Purkinje cell (primary cell): ENCODE measurements around the gene CLCN5. TPM values are rescaled to one million over a fixed set of nuclear protein-coding genes. Genes with fewer than 3 reads are reported as not detected.

Experiments
- polyA plus RNA-seq: library from polyadenylated mRNA; unstranded; fragments of >200 nt; fragmentation: Nextera tagmentation; gene quantifications from 2 replicates; pipeline ENCODE4 v1.2.1, GENCODE V29; 2014

The CLCN5 gene
- 0.36 and 0.38 TPM in 2 replicates for polyA plus RNA-seq

DNA sequence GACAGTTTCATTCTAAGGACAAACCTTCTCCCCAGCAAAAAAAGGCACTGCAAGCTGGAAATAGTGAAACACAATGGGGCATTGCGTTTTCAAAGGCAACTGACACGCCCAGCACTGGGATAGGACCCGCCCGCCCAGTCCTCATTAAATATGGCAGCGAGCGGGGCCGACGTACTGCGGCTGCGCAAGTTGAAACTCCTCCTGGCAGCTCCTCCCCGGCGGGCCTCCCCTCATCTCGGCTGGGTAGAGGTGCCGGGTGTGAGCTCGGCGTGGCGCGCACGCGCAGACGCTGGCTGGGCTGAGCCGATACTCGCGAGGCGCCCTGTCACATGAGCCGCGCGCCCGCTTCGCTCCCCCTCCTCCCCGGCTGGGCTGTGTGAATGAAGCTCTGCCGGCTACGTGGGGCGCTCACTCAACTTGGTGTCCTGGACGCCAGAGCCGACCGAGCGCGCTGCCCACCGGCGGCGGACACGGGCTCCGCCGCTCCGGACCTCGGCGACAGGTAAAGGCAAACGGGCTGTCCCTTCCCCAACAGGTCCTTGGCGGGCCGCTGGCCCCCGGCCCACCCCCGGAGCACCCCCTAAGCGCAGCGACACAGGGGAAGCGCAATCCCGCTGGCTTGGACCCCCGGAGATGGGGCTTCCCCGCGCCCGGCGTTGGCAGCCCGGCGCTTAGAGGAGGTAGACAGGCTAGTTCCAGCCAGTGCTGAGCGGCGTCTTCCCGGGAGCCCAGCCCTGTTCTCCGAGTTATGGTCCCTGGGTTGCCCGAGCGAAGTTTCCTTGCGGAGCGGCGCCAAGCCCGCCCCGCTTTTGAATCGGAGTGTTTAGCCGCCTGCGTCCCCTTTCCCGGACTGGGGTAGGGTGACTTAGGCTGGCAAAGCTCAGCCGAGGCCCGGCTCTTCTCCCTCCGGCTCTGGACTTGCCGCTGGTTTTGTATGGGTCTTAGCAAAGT lies at the start of gene CLCN5:
CLCN5 (plus strand) TSS at position 306 of the 951 bp plus-strand sequence. CDS start 2,703 bp downstream, outside the sequence.

DNA sequence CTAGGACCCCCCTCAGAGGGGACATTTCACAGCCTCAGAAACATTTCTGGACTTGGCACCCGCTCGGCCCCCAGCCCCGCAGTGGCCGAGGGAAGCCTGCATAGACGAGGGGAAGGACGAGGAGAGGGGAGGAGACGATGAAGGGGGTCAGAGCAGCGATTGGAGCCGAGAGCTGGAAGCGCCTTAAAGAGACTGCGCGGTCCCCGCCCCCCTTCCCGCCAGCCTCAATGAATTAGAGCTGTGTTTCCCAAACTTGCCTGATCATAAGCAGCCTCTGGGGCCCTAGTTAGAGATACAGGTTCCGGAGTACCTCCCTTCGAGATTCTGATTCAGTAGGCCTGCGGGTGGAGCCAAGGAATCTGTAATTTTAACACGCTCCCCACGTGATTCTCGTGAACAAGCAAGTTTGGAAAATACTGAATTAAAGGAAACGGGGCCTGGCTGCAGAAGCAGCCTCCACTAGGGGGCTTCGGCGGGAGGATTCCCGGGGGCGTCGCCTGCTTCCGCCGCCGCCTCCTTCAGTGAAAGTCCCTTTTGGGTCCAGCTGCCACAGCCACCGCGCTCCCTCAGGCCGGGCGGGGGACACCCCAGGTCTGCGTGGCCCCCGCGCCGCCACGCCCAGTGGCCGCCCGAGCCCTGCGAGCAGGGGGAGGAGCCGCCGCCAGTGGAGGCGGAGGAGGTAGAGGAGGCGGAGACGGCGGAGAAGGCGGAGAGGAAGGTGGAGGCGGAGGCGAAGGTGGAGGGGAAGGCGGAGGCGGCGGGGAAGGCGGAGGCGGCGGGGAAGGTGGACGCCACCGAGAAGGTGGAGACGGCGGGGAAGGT lies 43.4 kb upstream of the CLCN5 start, which contains the start of gene USP27X:
USP27X (plus strand) TSS at position 651 of the 822 bp plus-strand sequence. CDS start 824 bp downstream, outside the sequence.

Other genes starting within 250 kb of the CLCN5 start
- not detected in 2 replicates for gene PAGE1, start 226.6 kb upstream of the CLCN5 start, polyA plus RNA-seq
- gene PAGE4, start 93.3 kb upstream of the CLCN5 start, polyA plus RNA-seq, result not detected in 2 replicates
- 1.1 and 1.2 TPM in 2 replicates for gene USP27X, start 43.1 kb upstream of the CLCN5 start, polyA plus RNA-seq